GM21381 (cell line): ENCODE measurements around the gene DUXA.
A peak's percentile ranks its signal among the peaks of the same experiment; 100 is the strongest.
"Not testable (repeated sequence)": the region's sequence is repeated elsewhere in the genome, so short reads cannot be mapped to it uniquely, and the experiment has no call there.

Source experiments
- ATAC-seq: cut with Tn5 transposase; IDR thresholded peaks from one replicate; pipeline ENCODE4 v1.9.1; 2021; ENCODE audit warnings: mild to moderate bottlenecking, moderate library complexity; ENCODE audit not compliant: unreplicated experiment

Gene DUXA

DNA sequence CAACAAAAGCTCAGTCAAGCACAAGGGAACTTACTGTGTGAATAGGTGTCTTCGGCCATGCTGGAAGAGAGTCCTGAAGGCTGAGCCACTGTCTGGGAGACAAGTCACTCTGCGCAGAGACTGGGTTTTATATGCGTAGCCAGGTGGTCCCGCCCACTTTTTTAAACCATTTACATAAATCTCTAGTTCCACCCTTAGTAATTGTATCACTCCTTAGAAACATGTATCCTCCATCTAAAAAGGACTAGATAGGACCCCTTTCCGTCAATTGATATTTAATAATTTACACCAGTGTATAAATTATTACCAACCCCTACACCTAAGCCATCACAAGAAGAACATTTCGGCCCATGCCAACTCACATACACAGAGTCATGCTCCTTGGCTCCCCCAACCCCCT, at the start of gene DUXA:
Gene DUXA (minus strand): TSS at position 101 of the 400 bp plus-strand sequence. CDS start 42 bp downstream, at position 59.
- ATAC-seq: no peak

DNA sequence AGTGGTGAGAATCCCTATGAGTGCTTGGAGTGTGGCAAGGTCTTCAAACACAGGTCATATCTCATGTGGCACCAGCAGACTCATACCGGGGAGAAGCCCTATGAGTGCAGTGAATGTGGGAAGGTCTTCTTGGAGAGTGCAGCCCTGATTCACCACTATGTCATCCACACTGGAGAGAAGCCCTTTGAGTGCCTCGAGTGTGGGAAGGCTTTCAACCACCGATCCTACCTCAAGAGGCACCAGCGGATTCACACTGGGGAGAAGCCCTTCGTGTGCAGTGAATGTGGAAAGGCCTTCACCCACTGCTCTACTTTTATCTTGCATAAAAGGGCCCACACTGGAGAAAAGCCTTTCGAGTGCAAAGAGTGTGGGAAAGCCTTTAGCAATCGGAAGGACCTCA, 44.8 kb upstream of the DUXA start:
- no peak for ATAC-seq

DNA sequence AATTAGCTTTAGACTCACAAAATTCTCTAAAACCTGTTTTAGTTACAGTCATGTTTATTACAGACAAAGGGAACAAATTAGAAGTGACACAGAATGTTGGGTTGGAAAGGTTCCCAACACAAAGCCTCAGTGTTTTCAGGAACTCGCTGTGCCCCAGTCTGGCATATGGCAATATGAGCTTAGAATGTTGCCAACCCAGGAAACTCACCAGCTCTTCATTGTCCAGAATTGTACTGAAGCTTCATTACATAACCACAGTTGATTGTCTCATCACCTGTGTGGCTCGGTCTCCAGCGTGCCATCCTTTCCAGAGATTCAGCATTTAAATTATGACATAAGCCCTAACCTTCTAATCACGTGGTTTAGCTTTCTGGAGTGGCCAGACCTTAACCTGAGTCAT, 43.1 kb upstream of the DUXA start:
- no peak for ATAC-seq

DNA sequence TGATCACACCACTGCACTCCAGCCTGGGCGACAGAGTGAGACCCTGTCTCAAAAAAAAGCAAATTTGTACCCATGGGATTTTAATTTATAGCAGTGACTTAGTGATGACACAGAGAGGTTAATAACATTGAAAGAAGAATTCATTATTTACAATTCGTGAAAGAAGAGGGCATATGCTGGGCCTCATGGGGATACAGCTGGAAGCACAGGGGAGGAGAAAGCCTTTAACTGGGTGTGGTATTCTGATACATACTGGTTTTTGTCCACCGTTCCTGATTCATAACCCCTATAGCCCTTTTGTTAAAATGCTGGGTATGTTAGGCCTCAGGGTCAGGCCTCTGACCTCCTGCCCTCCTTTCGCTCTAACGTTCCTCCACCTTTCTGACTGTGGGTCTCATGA, 34.9 kb upstream of the DUXA start:
- no peak for ATAC-seq

DNA sequence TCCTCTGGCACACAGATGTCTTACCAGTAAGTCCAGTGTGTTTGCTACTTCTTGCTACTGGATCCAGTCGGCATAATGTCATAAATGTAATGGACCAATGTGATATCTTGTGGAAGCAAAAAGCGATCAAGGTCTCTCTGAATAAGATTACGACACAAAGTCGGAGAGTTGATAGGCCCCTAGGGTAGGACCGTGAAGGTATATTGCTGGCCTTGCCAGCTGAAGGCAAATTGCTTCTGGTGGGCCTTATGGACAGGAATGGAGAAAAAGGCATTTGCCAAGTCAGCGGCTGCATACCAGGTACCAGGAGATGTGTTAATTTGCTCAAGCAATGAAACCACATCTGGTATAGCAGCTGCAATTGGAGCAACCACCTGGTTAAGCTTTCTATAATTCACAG, 30.6 kb upstream of the DUXA start:
- not testable (repeated sequence) for ATAC-seq

DNA sequence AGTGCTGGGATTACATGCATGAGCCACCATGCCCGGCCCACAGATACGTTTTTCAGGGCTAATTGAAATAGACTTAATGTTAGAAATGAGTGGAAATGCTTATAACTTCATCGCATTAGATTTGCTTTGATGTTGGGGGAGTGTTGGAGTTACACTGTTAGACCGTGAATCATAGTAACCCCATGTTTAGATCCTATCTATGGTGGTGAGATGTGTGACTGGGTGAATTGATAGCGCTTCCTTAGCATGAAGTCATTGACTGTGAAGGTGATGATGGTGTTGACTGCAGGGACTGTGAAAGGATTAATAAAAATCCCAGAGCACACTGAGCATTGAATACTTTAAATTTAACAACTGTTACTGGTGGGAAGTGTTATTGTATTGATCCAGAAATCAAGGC, 25.7 kb upstream of the DUXA start:
- no peak for ATAC-seq

DNA sequence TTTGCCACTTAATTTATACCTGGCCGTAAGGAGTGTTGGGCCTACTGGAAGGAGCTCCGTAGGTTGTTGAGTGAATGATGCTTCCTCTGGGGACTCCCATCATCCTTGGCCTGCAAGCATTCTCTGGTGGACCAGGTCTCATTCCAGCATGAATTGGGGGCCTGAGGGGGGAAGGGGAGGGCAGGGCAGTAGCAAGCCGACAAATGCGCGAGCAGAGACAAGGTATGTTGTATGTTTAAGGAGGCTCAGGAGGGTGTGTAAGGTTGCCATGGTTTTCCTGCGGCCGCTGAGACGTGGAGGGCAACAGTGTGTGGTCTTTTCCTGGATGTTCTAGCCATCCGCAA, 24.8 kb upstream of the DUXA start:
- ATAC-seq: no peak

DNA sequence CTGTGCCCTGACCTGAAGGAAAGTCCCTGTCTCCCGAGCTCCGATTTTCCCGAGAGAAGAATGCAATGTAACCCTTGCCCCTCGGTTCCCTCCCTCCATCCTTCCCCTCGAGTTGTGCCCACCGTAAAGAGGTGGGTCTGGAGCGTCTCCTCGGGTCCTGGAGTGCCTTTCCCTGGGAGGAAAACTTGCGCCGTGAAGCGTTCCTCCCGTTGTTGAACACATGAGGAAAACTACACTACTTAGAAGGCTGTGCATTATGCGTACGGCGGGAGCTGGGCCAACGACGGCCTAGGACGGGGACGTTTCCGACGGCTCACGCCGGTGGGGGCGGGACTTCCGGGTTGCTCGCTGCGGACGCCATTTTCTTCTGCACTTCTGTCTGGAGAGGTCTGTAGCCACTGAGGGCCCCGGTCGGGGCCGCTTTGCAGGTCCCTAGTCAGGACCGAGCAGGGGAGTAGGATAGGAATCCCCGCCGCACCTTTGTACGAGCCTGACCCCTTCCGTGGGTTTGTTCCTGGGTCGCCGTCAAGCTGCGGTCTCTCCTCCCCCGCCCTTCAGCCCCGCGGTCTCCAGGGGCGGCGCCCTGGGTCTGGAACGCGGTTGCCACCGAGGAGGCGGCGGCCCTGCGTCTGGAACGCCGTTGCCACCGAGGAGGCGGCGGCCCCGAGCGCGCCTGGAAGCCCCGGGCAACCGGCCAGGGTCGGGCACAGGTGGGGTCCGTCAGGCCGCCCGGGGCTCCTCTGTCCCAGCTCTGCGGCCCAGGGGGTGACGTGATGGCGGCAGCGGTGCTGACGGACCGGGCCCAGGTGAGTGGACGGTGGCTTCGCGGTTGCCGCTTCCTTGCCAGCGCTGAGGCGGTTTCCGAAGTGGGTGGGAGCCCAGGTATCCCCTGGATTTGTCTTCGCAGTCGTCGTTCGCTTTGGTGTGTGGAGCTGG, 24.1 kb upstream of the DUXA start, which contains the start of gene ZNF264:
Gene ZNF264 (plus strand): TSS at position 360 of the 936 bp plus-strand sequence. CDS start 414 bp downstream, at position 774.
- ATAC-seq: peak; percentile 97

DNA sequence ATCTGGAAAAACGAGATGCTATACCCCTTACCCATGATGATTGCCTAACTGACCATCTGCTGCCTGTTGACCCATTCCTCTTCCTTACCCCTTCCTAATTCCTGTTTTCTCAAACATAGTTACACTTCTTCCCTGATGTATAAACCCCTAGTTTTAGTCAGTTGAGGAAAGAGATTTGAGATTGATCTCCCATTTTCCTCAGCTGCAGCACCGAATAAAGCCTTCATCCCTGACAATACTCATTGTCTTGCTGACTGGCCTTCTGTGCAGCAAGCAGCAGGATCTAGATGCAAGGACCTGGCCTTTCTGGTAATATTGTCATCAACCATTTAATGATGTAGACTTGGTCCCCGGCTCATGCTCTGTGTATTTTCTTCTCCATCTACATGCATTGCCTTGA, 23.0 kb upstream of the DUXA start:
- ATAC-seq: no peak

DNA sequence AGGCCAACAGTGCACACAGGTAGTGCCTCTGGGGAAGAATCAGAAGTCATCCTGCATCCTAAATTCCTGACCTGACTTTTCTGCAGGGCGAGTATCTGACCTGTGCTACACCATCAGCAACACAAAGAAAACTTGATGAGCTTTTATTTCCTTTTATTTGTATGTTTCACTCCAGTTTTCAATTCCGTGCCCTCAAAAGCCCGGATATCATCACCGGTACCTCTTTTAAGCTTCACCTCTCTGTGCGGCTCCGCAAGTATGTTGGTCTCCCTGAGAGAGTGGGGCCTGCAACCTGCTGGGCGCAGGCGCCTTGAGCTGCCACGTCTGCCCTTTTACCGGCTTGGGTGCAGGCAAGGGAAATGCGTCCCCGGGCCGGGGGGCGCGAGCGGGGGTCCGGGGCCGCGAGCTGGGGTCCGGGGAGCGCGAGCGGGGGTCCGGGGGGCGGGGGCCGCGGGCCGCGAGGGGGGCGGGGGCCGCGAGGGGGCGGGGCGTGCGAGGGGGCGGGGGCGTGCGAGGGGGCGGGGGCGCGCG, 4.3 kb upstream of the DUXA start:
- ATAC-seq: no peak

DNA sequence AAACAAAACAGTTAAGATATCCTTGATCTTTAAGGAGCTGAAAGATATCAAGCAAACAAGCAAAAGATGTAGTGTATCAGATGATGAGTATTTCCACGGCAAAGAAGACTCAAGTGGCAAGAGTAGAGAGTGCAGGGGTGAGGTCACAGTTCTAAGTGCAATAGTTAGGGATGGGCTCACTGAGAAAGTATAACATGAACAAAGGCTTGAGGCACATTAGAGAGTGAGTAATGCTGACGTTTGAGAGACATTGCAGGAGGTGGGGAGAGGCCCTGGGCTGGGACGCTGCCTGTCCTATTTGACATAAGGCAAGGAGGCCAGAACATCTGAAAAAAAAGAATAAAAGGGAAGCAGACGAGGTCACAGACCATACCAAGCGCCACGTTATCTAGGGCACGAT, 1.4 kb downstream of the DUXA start:
- no peak for ATAC-seq

DNA sequence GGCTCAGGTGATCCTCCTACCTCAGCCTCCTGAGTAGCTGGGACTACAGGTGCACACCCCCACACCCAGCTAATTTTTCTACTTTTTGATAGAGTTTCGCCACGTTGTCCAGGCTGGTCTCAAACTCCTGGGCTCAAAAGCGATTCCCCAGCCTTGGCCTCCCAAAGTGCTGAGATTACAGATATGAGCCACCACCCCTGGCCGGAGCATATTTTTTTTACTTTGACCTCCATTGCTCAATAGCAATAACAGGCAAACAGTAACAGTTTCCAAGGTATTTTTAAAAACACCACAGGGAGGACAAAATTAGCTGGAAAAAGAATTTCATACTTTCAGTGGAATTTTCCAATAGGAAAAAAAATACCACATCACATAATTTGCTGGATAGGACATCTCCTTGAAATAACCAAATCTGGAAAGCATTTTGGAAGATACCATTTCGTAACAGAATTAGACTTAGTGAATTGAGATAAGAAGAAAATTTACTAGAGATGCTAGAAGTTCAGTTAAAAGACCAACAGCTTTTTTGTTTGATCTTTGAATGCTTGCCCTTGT, 5.2 kb downstream of the DUXA start:
- ATAC-seq: no peak

DNA sequence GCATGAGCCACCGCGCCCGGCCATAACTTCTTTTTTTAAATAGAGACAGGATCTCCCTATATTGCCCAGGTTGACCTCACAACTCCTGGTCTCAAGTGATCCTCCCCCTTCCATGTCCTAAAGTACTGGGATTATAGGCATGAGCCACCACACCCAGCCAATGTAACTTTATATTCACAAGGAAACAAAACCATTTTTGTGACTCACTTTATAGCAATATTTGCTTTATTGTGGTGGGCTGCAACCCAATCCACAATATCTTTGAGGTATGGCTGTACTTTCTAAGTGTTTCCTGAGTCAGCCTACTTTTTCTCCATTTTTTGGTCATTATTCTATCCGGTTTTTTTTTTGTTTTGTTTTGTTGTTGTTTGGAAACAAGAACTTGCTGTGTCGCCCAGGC, 14.4 kb downstream of the DUXA start:
- ATAC-seq: no peak

DNA sequence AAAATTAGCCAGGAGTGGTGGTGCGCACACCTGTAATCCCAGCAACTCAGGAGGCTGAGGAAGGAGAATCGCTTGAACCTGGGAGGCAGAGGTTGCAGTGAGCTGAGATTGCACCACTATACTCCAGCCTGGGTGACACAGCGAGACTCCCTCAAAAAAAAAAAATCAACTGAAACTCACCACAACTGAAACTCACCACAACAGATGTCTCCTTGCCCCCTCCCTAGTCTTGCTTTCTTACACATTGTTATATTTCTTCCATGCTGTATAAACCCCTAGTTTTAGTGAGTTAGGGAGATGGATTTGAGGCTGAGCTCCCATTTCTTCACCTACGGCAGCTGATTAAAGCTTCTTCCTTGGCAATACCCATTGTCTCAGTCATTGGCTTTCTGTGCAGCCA, 25.6 kb downstream of the DUXA start:
- no peak for ATAC-seq

DNA sequence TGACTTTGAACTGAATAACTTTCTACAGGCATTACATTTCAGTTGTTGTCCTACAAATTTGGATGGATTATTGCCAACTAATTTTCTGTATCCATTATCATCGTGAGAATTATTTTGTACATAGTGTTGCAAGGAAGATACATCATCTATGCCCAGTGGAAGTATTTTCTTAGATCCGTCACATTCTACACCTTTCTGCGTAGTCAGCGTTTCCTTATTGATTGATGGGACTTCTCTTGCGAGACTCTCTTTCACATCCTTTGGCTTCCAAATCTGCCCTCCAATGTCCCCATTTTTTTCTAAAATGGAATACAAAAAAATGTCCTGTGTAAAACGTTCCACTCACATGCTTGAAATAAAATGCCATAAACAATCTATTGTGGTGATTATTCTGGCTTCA, 31.5 kb downstream of the DUXA start:
- ATAC-seq: no peak

DNA sequence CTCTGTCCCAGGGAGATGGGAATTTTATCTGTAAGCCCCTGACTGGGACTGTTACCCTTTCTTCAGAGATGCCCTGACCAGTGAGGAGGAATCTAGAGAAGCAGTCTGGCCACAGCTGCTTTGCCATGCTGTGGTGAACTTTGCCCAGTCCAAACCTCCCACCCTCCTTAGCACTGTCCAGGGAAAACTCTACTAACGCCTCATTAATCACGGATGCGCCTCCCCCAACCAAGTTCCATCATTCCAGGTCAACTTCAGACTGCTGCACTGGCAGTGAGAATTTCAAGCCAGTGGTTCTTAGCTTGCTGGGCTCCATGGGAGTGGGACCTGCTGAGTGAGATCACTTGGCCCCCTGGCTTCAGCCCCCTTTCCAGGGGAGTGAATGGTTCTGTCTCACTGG, 39.9 kb downstream of the DUXA start:
- ATAC-seq: not testable (repeated sequence)

DNA sequence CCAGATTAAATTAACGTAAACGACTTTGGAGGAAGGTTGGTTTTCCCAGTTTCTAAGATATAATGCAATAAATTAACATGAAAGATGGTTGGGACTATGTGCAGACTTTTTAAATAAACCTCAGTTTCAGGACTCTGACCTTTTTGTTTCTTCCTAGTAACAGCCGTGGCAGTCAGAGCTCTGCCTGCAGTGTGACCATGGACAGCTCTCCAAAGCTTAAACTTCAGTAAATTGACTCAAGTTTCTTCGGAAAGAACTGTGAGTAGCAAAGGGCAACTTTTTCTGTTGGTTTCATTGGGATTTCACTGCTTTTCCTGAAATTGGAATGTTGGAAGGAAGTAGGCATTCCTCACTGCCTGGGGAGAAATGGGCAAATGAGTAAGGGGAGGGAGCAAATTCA, 43.4 kb downstream of the DUXA start:
- no peak for ATAC-seq

DNA sequence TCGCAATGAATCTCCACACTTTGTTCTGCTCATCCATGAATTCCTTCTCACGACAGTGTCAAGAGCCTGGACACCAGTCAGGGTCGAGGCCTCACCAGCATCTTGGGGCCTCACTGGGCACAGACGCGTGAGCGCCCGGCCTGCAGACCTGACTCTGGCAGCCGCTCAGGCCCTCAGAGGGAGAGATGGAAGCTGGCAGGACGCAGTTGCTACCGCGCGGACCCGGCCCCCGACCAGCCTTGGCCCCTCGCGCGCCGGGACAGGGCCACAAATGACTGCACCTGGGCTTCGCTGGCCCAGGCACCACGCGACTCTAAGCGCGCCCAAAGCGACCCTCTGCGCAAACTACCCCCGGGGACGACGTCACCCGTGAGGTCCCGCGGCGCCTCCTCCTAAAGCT, 48.4 kb downstream of the DUXA start:
- no peak for ATAC-seq

DNA sequence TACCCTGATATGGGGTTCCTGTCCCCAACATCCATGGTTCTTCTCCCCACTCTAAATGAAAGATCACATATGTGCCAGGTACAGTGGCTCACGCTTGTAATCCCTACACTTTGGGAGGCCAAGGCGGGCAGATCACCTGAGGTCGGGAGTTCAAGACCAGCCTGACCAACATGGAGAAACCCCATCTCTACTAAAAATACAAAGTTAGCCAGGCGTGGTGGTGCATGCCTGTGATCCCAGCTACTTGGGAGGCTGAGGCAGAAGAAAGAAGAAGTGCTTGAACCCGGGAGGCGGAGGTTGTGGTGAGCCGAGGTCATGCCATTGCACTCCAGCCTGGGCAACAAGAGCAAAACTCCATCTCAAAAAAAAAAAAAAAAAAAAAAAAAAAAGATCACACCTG, 53.8 kb downstream of the DUXA start:
- not testable (repeated sequence) for ATAC-seq

DNA sequence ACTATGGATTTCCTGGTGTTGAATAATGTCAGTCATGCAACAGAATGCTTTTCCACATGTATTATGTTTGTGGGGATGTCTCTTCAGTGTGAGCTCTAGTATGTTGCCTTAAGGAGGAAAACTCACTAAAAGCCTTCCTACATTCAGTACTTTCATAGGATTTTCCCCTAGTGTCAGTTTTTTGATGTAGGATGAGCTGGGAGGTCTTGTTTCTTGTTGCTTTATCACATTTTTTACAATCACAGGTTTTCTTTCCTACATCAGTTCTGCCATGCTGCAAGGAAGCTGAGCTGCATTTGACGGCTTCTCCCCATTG, 56.0 kb downstream of the DUXA start:
- ATAC-seq: no peak

DNA sequence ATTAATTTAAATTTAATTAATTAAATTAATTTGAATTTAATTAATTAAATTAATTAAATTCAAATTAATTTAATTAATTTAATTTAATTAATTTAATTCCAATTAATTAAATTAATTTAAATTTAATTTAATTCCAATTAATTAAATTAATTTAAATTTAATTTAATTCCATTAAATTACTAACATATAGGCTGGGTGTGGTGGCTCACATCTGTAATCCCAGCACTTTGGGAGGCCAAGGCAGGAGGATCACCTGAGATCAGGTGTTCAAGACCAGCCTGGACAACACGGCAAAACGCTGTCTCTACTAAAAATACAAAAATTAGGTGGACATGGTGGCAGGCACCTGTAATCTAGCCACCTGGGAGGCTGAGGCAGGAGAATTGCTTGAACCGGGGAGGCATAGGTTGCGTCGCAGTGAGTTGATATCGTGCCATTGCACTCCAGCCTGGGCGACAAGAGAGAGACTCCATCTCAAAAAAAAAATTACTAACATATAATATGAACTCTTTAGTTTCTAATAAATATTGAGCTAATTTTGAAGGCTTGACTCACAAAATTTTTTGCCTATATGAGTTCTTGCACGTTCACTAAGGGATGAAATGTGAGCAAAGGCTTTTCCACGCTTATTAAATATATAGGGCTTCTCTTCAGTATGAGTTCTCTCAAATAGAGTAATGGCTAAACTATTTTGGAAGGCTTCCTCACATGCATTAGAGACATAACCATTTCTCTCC, 56.5 kb downstream of the DUXA start:
- no peak for ATAC-seq
